GM23338 (cell line): Measurements from ENCODE around the gene SLCO4A1. TPM values are rescaled to one million over a fixed set of nuclear protein-coding genes. Genes with fewer than 3 reads are reported as not detected.

ENCODE experiments used
- ATAC-seq: fragments of 200-7000 bp; cut with Tn5 transposase; 3 replicates; pipeline ENCODE4 v1.9.1; 2020
- DNase-seq: peaks from one replicate; pipeline ENCODE4 v3.0.0-alpha.2; 2015; ENCODE audit warnings: low spot score
- H2AFZ ChIP-seq: fragments of 200-600 bp; sonication (generic); 2 replicates; pipeline ENCODE4 v1.8.0; 2016; ENCODE audit warnings: antibody characterized with exemption, mild to moderate bottlenecking, moderate library complexity
- H3F3A ChIP-seq: fragments of 200-600 bp; sonication (generic); replicated peaks from 2 replicates; pipeline ENCODE4 v1.8.0; 2017; ENCODE audit warnings: antibody characterized with exemption, mixed run types, low read depth
- H3K27ac ChIP-seq: fragments of 200-600 bp; sonication (generic); 2 replicates; pipeline ENCODE4 v1.6.1; 2016; ENCODE audit warnings: low read depth
- H3K27me3 ChIP-seq: fragments of 200-600 bp; sonication (generic); 2 replicates; pipeline ENCODE4 v1.8.0; 2016; ENCODE audit warnings: mild to moderate bottlenecking, mixed run types, moderate library complexity; ENCODE audit not compliant: insufficient read depth
- H3K36me3 ChIP-seq: fragments of 200-600 bp; sonication (generic); 2 replicates; pipeline ENCODE4 v1.8.0; 2016; ENCODE audit warnings: mild to moderate bottlenecking; ENCODE audit not compliant: insufficient read depth
- H3K4me1 ChIP-seq: fragments of 200-600 bp; sonication (generic); 2 replicates; pipeline ENCODE4 v1.8.0; 2016; ENCODE audit warnings: mild to moderate bottlenecking, moderate library complexity; ENCODE audit not compliant: insufficient read depth
- H3K4me2 ChIP-seq: fragments of 200-600 bp; sonication (generic); 2 replicates; pipeline ENCODE4 v1.7.1; 2017; ENCODE audit warnings: mixed run types
- H3K4me3 ChIP-seq: fragments of 200-600 bp; sonication (generic); 2 replicates; pipeline ENCODE4 v1.6.1; 2016; ENCODE audit warnings: mixed run types
- H3K79me2 ChIP-seq: fragments of 200-600 bp; sonication (generic); replicated peaks from 2 replicates; pipeline ENCODE4 v1.8.0; 2017; ENCODE audit warnings: mild to moderate bottlenecking; ENCODE audit not compliant: insufficient read depth
- H3K9me2 ChIP-seq: fragments of 200-600 bp; sonication (generic); 2 replicates; pipeline ENCODE4 v1.8.0; 2017; ENCODE audit not compliant: insufficient read depth
- H4K20me1 ChIP-seq: fragments of 200-600 bp; sonication (generic); replicated peaks from 2 replicates; pipeline ENCODE4 v1.8.0; 2017; ENCODE audit warnings: mild to moderate bottlenecking; ENCODE audit not compliant: insufficient read depth
- H3K27ac Mint-ChIP-seq: 2 replicates; pipeline ENCODE4 v1.8.0; 2020; ENCODE audit warnings: inconsistent platforms, mild to moderate bottlenecking, moderate library complexity, mixed read lengths
- H3K27me3 Mint-ChIP-seq: 3 replicates; pipeline ENCODE4 v1.8.0; 2022; ENCODE audit warnings: low read depth, mild to moderate bottlenecking, moderate library complexity, mixed read lengths, inconsistent platforms; ENCODE audit not compliant: insufficient read depth, poor library complexity
- H3K36me3 Mint-ChIP-seq: 3 replicates; pipeline ENCODE4 v1.8.0; 2021; ENCODE audit warnings: low read depth, mild to moderate bottlenecking, inconsistent platforms, moderate library complexity, mixed read lengths
- H3K4me1 Mint-ChIP-seq: 3 replicates; pipeline ENCODE4 v1.8.0; 2020; ENCODE audit warnings: mild to moderate bottlenecking, inconsistent platforms, mixed read lengths
- H3K4me3 Mint-ChIP-seq: 3 replicates; pipeline ENCODE4 v1.8.0; 2021; ENCODE audit warnings: moderate library complexity, mild to moderate bottlenecking, inconsistent platforms, mixed read lengths
- H3K9me3 Mint-ChIP-seq: 3 replicates; pipeline ENCODE4 v1.8.0; 2020; ENCODE audit warnings: moderate library complexity, mild to moderate bottlenecking, inconsistent platforms, mixed read lengths
- CREB1 ChIP-seq: fragments of 250-450 bp; sonication (Bioruptor Pico); IDR thresholded peaks from 2 replicates; pipeline ENCODE4 v1.5.0; 2020; ENCODE audit warnings: low read depth, mild to moderate bottlenecking, moderate library complexity
- CTCF ChIP-seq, 2 experiments: fragments of 200-600 bp in 1 of 2; sonication (generic) in 1 of 2; conservative IDR thresholded peaks; 2 replicates each; pipeline versions ENCODE4 v1.5.1 to v1.6.1; 2016 to 2017; ENCODE audit warnings: antibody characterized with exemption in 2 of 2, low read depth in 2 of 2, mild to moderate bottlenecking in 2 of 2, moderate library complexity in 1 of 2
- EZH2 ChIP-seq: fragments of 200-600 bp; sonication (generic); IDR thresholded peaks from one replicate; pipeline ENCODE4 v1.8.0; 2017; ENCODE audit warnings: antibody characterized with exemption, mild to moderate bottlenecking, low read depth; ENCODE audit not compliant: unreplicated experiment
- JUNB ChIP-seq: IDR thresholded peaks from one replicate; pipeline ENCODE4 v1.6.1; 2016; ENCODE audit warnings: antibody characterized with exemption; ENCODE audit not compliant: unreplicated experiment
- POLR2AphosphoS5 ChIP-seq: IDR thresholded peaks from 2 replicates; pipeline ENCODE4 v1.6.1; 2016; ENCODE audit warnings: antibody characterized with exemption, low read depth
- STAT1 ChIP-seq: IDR thresholded peaks from one replicate; pipeline ENCODE4 v1.6.1; 2016; ENCODE audit warnings: antibody characterized with exemption; ENCODE audit not compliant: unreplicated experiment
- ZNF331 ChIP-seq: fragments of 250-450 bp; sonication (Bioruptor Pico); IDR thresholded peaks from 2 replicates; pipeline ENCODE4 v1.5.0; 2020; ENCODE audit warnings: low read depth, mild to moderate bottlenecking, moderate library complexity
- polyA plus RNA-seq: library from polyadenylated mRNA; unstranded; fragments of >200 nt; fragmentation: Nextera tagmentation; extraction: Ambion mirVana; gene quantifications from 2 replicates; pipeline ENCODE4 v1.2.1, GENCODE V29; 2016
- total RNA-seq: library from RNA; depleted of rRNA; stranded (reverse); fragments of >200 nt; shearing (Covaris generic); gene quantifications from 2 replicates; pipeline ENCODE4 v1.2.3, GENCODE V29; 2014
- TF ChIP-seq, protein P1 (sequence below): fragments of 250-450 bp; sonication (Bioruptor Pico); IDR thresholded peaks from 2 replicates; pipeline ENCODE4 v1.5.0; 2020; ENCODE audit warnings: mild to moderate bottlenecking, moderate library complexity

SLCO4A1 gene
- total and polyA plus RNA-seq, 2 experiments from 2014 or later = 28.5 to 41.6 TPM

GRCh38 chr20:62625516-62625915 is 16.8 kb upstream of the SLCO4A1 start (continued):
- TF ChIP-seq, protein P1, sequence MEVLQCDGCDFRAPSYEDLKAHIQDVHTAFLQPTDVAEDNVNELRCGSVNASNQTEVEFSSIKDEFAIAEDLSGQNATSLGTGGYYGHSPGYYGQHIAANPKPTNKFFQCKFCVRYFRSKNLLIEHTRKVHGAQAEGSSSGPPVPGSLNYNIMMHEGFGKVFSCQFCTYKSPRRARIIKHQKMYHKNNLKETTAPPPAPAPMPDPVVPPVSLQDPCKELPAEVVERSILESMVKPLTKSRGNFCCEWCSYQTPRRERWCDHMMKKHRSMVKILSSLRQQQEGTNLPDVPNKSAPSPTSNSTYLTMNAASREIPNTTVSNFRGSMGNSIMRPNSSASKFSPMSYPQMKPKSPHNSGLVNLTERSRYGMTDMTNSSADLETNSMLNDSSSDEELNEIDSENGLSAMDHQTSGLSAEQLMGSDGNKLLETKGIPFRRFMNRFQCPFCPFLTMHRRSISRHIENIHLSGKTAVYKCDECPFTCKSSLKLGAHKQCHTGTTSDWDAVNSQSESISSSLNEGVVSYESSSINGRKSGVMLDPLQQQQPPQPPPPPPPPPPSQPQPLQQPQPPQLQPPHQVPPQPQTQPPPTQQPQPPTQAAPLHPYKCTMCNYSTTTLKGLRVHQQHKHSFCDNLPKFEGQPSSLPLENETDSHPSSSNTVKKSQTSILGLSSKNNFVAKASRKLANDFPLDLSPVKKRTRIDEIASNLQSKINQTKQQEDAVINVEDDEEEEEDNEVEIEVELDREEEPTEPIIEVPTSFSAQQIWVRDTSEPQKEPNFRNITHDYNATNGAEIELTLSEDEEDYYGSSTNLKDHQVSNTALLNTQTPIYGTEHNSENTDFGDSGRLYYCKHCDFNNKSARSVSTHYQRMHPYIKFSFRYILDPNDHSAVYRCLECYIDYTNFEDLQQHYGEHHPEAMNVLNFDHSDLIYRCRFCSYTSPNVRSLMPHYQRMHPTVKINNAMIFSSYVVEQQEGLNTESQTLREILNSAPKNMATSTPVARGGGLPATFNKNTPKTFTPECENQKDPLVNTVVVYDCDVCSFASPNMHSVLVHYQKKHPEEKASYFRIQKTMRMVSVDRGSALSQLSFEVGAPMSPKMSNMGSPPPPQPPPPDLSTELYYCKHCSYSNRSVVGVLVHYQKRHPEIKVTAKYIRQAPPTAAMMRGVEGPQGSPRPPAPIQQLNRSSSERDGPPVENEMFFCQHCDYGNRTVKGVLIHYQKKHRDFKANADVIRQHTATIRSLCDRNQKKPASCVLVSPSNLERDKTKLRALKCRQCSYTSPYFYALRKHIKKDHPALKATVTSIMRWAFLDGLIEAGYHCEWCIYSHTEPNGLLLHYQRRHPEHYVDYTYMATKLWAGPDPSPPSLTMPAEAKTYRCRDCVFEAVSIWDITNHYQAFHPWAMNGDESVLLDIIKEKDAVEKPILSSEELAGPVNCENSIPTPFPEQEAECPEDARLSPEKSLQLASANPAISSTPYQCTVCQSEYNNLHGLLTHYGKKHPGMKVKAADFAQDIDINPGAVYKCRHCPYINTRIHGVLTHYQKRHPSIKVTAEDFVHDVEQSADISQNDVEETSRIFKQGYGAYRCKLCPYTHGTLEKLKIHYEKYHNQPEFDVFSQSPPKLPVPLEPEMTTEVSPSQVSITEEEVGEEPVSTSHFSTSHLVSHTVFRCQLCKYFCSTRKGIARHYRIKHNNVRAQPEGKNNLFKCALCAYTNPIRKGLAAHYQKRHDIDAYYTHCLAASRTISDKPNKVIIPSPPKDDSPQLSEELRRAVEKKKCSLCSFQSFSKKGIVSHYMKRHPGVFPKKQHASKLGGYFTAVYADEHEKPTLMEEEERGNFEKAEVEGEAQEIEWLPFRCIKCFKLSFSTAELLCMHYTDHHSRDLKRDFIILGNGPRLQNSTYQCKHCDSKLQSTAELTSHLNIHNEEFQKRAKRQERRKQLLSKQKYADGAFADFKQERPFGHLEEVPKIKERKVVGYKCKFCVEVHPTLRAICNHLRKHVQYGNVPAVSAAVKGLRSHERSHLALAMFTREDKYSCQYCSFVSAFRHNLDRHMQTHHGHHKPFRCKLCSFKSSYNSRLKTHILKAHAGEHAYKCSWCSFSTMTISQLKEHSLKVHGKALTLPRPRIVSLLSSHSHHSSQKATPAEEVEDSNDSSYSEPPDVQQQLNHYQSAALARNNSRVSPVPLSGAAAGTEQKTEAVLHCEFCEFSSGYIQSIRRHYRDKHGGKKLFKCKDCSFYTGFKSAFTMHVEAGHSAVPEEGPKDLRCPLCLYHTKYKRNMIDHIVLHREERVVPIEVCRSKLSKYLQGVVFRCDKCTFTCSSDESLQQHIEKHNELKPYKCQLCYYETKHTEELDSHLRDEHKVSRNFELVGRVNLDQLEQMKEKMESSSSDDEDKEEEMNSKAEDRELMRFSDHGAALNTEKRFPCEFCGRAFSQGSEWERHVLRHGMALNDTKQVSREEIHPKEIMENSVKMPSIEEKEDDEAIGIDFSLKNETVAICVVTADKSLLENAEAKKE = no peak
- TF ChIP-seq CREB1 (no peak), ZNF331 (CRISPR knock-in tag) (no peak), POLR2AphosphoS5 (no peak), EZH2 (no peak)

DNA sequence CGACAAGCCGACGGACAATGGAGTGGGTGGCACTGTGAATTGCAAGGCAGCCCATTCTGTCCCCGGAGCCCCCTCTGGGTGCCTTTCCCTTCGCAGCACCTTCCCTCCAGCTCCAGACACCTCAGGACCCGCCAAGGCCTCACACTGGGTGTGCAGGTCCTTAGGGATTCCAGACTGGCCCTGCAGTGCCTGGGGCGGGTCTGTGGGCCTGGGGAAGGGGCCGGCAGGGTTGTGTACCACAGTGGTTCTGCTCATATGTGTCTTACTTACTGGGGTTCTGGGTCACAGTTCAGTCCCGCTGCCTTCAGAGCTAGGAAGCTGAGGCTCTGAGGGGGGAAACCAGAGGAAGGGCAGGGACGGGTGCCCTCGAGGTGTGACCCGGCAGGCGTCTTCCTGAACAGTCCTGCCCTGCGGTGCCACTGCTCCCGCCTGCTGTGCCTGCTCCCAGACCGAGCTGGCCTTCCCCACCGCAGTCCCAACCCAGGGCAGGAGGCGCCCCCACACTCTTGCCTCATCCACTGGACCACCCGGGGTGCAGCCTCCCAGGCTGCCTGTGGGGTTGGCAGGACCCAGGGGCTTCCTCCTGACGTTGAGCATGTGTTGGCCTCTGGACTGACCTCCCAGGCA is 16.3 kb upstream of the SLCO4A1 start:
- Mint-ChIP-seq H3K9me3 (no peaks in the 10 kb centered on the region), H3K4me1 (peaks cover 19% of the 10 kb centered on the region), H3K27ac (no peak overlapping the region), H3K4me3 (no peak overlapping the region), H3K36me3 (no peaks in the 10 kb centered on the region), H3K27me3 (no peaks in the 10 kb centered on the region)
- Histone ChIP-seq H2AFZ (no peak overlapping the region), H3K4me2 (no peak overlapping the region), H4K20me1 (no peaks in the 10 kb centered on the region), H3K27me3 (no peaks in the 10 kb centered on the region), H3K9me2 (no peaks in the 10 kb centered on the region), H3K36me3 (no peaks in the 10 kb centered on the region), H3K27ac (no peak overlapping the region), H3K4me1 (peaks cover 14% of the 10 kb centered on the region), H3F3A (0 out of 2 replicates have a peak, but pooled peaks cover 3% of the 10 kb centered on the region), H3K79me2 (no peaks in the 10 kb centered on the region), H3K4me3 (no peak overlapping the region)
- ATAC-seq (no peak), DNase-seq (no peak)
- TF ChIP-seq STAT1 (no peak), CTCF (conservative IDR thresholded peaks at IDR 0.05; ENCODE audit: low read depth in 2 of 2) (no peak), JUNB (no peak), CREB1 (no peak), ZNF331 (CRISPR knock-in tag) (no peak)
